ENCODE data around the gene LHB. TPM values are rescaled to one million over a fixed set of nuclear protein-coding genes. Genes with fewer than 3 reads are reported as not detected.

LHB gene
- total RNA-seq, 1 experiment from 2014 or later: not detected

DNA sequence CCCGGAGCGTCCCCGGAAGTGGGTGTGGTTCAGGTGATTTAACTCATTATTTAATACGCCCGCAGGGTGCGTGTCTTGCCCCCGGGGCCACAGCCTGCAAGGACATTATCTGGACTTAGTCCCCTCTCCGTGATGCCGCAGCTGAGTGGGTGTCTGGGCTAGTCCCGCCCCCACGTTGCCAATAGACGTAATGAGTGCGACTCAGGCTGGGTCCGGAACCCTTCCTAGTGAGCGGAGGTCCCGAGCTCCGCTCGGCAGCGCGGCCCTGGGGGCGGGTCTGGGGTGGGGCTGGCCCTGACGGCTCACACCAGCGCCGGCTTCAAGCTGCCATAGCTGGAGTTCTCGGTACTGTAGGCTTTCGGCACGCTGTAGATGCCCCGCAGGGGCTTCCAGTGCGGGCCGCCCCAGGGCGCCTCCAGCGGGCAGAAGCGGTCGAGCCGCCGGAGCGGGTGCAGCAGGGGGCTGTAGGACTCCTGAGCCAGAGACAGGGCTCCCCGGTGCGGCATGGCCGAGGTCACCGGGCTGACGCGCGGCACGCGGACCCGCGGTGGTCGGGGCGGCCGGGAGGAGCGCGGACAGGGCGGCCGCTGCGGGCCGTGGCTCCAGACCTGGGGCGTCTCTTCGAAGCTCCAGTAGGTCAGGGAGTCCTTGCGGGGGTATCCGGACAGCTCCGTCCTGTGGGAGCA is 918 bp upstream of the LHB start:
- in situ Hi-C loops (cut with HindIII; ENCODE audit: low pct_unique_long_range_greater_than_20kb, low sequenced_read_pairs): no loop called here
- no peak for DNase-seq (ENCODE audit: low read depth)

- in situ Hi-C loops (cut with HindIII; ENCODE audit: low pct_unique_long_range_greater_than_20kb, low sequenced_read_pairs): no loop called here
- no peak for DNase-seq (ENCODE audit: low read depth)
Observed at GRCh38 chr19:49016067-49016839, 638 bp downstream of the LHB start.

- in situ Hi-C loops (cut with HindIII; ENCODE audit: low pct_unique_long_range_greater_than_20kb, low sequenced_read_pairs): no loop called here
- DNase-seq (ENCODE audit: low read depth): no peak
Observed at GRCh38 chr19:49014870-49015255, 2.0 kb downstream of the LHB start.

DNA sequence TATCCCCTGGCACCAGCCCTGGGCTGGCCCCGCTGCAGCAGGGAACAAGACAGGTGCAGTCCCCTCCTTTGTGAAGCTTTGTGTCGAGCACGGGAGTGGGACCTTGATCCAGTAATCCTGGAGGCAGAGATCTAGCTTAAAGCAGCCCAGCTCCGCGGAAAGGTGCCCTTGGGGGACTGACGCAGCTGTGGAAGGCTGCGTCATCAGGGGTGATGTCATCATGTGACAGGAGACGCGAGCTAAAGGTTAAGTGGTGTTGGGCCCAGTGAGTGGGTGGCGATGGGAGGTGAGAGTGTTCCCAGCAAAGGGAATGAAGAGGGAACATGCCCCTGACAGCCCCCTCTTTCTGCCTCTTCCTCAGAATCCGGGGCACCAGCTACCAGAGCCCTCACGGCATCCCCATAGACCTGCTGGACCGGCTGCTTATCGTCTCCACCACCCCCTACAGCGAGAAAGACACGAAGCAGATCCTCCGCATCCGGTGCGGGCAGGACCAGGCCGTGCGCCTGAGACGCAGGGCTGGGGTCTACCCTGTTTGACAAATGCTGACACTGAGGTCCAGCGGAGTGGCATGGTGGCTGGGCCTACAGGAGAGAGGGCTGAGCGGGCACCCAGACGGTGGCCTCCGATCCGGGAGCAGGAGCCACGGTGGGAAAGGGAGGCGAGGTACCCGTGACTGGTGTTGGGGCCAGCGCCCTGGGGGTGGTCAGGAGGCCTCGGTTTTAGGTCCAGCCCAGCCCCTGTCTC is 2.6 kb downstream of the LHB start:
- in situ Hi-C loops (cut with HindIII; ENCODE audit: low pct_unique_long_range_greater_than_20kb, low sequenced_read_pairs): no loop called here
- no peak for DNase-seq (ENCODE audit: low read depth)

GRCh38 chr19:49011194-49011593 is 5.7 kb downstream of the LHB start:
- DNase-seq (ENCODE audit: low read depth): no peak
- in situ Hi-C loops (cut with HindIII; ENCODE audit: low pct_unique_long_range_greater_than_20kb, low sequenced_read_pairs): no loop called here

DNA sequence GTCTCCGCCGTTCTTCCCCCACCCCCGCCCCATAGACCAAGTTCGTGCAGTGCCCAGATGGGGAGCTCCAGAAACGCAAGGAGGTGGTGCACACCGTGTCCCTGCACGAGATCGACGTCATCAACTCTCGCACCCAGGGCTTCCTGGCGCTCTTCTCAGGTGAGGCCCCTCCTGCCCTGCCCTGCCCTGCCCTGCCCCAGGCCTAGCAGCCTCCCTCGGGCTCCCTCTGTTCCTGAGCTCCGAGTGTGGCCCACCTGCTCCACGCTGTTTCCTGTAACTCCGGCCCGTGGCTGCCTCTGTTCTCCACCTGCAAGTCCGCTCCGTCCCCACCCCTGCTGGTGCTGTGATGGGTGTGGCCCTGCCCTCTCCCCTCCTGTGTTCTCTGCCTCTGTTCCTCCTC is 6.4 kb downstream of the LHB start:
- in situ Hi-C loops (cut with HindIII; ENCODE audit: low pct_unique_long_range_greater_than_20kb, low sequenced_read_pairs): no loop called here
- no peak for DNase-seq (ENCODE audit: low read depth)

DNA sequence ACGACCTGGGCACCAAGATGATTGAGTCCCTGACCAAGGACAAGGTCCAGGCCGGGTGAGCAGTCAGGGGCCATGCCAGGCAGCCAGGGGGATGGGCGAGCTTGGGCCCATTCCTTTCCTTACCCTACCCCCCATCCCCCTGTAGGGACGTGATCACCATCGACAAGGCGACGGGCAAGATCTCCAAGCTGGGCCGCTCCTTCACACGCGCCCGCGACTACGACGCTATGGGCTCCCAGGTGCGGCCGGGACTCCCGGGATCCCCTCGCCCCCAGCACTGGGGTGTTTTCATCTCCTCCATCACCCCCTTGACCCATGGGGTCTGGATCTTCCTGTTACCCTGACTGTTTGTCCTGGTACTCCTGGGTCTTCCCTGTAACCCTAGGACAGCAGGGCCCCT is 7.1 kb downstream of the LHB start:
- DNase-seq (ENCODE audit: low read depth): no peak
- in situ Hi-C loops (cut with HindIII; ENCODE audit: low pct_unique_long_range_greater_than_20kb, low sequenced_read_pairs): no loop called here

GRCh38 chr19:49006905-49007304 is 10.0 kb downstream of the LHB start:
- in situ Hi-C loops (cut with HindIII; ENCODE audit: low pct_unique_long_range_greater_than_20kb, low sequenced_read_pairs): no loop called here

DNA sequence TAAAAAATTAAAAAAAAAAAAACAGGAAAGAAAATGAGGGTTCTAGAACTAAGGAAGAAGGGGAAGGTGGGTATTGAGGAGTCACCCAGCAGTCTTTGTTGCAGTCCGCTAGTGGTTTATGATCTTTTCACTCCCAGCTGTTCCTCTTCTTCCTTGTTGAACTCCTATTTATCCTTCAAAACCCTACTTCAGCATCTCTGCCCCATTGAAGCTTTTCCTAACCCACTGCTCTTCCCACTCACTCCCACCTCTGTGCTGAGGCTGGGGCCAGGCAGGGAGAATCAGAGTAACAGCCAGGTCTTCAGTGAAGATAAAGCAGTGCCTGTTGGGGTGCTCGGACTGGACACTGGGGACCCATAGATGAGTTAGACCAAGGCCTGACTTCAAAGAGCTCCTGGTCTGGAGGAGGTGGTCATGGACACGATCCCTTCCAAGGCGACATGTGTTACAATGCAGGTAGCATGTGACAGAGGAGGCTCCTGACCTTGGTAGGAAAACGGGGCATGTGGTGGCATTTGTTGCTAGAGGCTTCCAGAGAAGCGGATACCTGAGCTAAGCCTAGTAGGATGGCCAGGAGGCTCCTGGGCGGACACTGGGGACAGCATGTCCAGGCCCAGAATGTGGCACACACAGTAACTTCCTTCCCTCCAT is 11.8 kb downstream of the LHB start:
- DNase-seq (ENCODE audit: low read depth): no peak
- in situ Hi-C loops (cut with HindIII; ENCODE audit: low pct_unique_long_range_greater_than_20kb, low sequenced_read_pairs): no loop called here

More at GRCh38 chr19:49006905-49007304, 10.0 kb downstream of the LHB start:
- DNase-seq (ENCODE audit: low read depth): no peak

DNA sequence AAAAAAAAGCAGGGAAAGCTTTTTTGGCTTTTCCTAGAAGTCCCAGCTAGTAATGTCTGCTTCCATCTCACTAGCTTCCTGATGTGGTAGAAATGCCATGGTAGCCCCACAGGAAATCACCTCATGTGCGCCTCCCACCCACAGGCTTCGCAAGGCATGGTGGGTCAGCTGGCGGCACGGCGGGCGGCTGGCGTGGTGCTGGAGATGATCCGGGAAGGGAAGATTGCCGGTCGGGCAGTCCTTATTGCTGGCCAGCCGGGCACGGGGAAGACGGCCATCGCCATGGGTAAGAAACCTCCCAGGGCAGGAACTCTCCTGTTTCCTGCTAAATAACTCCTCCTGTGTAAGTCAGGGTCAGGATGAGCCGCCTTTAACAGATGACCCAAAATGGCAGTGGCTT is 12.8 kb downstream of the LHB start:
- no peak for DNase-seq (ENCODE audit: low read depth)
- in situ Hi-C loops (cut with HindIII; ENCODE audit: low pct_unique_long_range_greater_than_20kb, low sequenced_read_pairs): no loop called here

- DNase-seq (ENCODE audit: low read depth): no peak
- in situ Hi-C loops (cut with HindIII; ENCODE audit: low pct_unique_long_range_greater_than_20kb, low sequenced_read_pairs): no loop called here
Observed at GRCh38 chr19:48999481-49000325, 17.2 kb downstream of the LHB start.

DNA sequence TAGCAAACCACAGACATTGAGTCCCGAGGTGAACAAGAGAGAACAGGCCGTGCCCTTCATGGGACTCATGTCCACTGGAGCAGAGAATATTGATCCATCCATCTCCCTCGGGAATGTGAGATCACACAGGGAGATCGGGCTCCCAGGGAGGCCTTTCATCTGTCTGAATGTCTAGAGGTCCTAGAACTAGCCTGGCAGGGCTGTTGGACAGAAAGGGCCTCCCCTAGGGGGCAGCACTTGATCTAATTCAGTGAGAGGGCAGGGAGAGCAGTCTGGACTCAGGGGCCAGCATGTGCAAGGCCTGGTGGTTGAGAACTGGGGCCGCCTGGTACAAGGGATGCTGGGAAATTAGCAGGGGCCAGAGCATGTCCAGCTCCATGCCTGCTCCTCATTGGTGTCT is 18.9 kb downstream of the LHB start:
- in situ Hi-C loops (cut with HindIII; ENCODE audit: low pct_unique_long_range_greater_than_20kb, low sequenced_read_pairs): no loop called here
- peak; percentile 54 for DNase-seq (ENCODE audit: low read depth)

DNA sequence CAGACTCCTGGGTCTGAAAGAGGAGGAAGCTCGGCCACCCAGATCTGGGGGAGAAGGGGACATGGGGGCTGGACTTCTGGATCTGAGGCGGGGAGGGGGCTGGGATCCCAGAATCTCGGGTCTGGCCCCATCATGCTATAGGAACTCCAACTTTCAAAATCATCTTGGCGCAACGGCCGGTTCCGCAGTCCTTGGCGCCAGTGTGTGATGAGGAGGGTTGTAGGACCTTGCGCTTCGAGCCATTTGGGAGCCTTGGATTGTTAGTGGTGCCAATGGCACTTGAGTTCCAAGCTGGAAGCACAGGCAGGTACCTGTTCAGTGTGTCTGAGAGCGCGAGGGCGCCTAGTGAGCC is 22.9 kb downstream of the LHB start:
- in situ Hi-C loops (cut with HindIII; ENCODE audit: low pct_unique_long_range_greater_than_20kb, low sequenced_read_pairs): no loop called here
- no peak for DNase-seq (ENCODE audit: low read depth)

DNA sequence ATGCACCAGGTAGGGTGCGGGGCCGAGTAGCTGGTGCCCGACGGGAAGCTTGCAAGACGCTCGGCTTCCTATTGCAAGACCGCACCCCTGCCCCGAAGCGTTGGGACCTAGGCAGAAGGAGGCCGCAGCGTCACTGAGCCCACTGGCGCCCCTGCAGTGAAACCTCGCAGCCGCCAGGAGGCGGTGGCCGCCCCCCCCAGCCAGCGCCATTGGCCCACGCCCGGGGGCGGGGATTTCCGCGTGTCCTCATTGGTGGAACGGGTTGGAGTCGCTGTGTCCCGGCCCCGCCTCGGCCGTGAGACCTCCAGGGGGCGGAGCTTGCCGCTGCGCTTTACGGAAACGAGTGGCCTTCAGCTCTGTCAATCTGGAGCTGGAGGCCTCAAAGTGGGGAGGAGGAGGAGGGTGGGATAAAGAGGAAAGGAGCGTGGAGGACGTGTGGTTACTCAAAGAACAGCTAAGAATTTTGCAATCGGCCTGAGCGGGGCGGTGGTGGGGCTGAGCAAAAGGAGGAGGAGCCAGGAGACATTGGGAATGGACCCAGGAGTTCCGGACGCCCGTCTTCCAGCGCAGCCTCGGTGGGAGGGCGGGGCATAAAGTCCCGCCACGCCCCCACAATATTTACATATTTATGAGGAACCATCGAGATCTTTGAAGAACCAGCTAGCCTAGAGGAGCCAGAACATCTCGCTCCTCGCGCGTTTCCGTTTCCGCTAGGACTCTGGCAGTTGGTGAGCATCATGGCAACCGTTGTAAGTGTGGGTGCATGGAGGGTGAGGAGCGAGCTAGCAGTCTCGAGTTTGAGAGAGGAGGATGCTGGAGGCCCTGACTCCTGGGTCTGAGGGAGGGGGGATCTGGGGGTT is 23.5 kb downstream of the LHB start, which contains the start of the genes GYS1 and RUVBL2:
Gene GYS1, minus strand, starts transcription at position 135 of the 860 bp plus-strand sequence. CDS start 197 bp downstream, outside the sequence.
Gene RUVBL2, plus strand, starts transcription at position 713 of the 860 bp plus-strand sequence. Its CDS starts 25 bp downstream, at position 738.
- peak; percentile 100 for DNase-seq (ENCODE audit: low read depth)
- in situ Hi-C loops (cut with HindIII; ENCODE audit: low pct_unique_long_range_greater_than_20kb, low sequenced_read_pairs): no loop called here

GRCh38 chr19:48992581-48993174 is 24.2 kb downstream of the LHB start:
- in situ Hi-C loops (cut with HindIII; ENCODE audit: low pct_unique_long_range_greater_than_20kb, low sequenced_read_pairs): no loop called here
- DNase-seq (ENCODE audit: low read depth): no peak

DNA sequence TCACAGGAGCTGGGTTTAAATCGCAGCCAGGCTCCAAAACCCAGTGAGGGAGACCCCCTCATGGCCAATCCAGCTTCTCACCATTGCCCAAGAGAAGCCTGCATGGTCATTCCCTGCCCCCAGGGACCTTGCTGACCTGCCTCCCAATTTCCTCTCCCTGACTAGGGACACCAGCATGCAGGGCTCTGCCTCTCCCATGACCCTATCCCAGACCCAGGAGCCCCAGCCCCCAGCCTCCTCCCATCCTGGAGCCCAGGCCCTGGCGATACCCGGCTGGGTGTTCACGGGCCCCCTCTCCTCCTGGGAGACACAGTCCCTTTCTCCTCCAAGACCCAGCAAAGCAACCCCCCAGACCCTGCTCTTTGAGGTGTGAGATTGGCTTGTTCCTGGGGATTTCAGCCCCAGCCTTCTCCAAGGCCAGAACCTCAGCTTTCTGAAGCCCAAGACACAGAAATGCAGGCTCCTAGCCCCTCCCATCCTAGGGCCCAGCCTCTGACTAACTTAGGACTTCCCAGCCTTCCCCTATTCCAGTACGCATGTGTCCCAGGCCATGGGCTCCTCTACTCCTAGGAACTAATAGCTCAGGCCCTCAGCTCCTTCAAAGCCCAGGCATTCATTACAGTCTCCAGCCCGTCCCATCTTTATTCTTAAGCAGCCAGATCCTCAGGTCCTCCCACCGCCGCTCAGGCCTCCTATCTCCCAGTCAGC is 24.9 kb downstream of the LHB start:
- in situ Hi-C loops (cut with HindIII; ENCODE audit: low pct_unique_long_range_greater_than_20kb, low sequenced_read_pairs): no loop called here
- DNase-seq (ENCODE audit: low read depth): peak; percentile 53
